Stimulated activated CD4-positive, alpha-beta T cell treated with anti-CD3 and anti-CD28 coated beads, TNF-alpha, amount 100 ng/mL, for 1 hour (primary cell): ENCODE results near the gene PLA2G2D.

ENCODE experiments used
- DNase-seq, 3 donors: peaks; one replicate each; pipeline ENCODE4 v3.0.0-alpha.2; 2020; ENCODE audit warnings: low read depth in 3 of 3, low spot score in 1 of 3

The PLA2G2D gene

GRCh38 chr1:20068722-20069121, 50.6 kb downstream of the PLA2G2D start:
- no peak for DNase-seq

- DNase-seq = no peak
Observed at GRCh38 chr1:20063861-20064292, 55.5 kb downstream of the PLA2G2D start.
